NOMO-1 treated with dmso at 0.1 percent for 144 hours (cell line): ENCODE measurements around the gene PDE11A.

Experiments
- DNase-seq: peaks from one replicate; lab custom pipeline; 2025; ENCODE audit not compliant: unreplicated experiment; lab: John Stamatoyannopoulos, UW

Gene PDE11A

DNA sequence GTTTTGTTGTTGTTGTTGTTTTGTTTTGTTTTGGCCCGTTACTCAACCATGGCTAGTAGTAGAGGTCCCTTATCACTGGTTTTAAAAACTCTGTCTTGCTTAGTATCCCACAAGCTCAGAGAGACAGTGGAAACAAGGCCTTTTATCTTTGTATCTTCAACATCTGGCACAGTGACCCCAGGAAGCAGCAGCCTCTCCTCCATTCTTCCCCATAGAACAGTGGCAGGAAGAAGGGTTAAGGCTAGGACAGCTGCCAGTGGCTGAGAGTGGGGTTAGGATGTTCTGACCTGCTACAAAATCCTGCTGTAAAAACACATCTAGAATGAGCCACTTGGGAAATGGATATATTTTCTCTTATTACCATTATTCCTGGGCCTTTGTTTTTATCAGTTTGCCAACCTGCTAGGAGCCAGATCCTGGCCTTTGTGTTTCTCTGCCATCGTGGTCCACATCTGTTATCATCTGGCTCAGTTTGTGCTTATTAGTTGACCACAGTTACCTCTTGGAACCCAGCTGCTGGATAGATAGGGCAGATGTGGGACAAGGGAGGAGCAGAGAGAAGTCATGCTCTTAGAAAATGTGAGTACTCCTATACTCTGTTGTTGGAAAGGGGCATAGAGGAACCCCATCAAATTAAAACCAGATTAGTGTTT is 433.2 kb downstream of the PDE11A start:
- no peak for DNase-seq

DNA sequence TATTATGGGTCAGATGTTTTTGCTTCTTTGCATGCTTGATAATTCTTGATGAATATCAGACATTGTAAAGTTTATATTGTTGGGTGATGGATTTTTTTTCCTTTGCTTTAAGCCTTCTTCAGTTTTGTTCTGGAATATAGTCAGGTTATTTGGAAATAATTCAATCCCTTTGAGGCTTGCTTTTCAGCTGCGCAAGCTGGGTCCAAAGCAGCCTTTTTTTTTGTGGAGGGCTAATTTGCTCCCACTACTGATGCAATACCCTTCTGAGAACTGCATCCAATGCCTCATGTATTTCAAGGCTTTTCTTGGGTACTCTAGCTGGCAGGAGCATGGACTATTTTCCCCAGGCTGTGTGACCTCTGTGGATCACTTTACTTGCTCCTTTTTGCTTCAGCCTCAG is 434.1 kb downstream of the PDE11A start:
- DNase-seq: no peak

DNA sequence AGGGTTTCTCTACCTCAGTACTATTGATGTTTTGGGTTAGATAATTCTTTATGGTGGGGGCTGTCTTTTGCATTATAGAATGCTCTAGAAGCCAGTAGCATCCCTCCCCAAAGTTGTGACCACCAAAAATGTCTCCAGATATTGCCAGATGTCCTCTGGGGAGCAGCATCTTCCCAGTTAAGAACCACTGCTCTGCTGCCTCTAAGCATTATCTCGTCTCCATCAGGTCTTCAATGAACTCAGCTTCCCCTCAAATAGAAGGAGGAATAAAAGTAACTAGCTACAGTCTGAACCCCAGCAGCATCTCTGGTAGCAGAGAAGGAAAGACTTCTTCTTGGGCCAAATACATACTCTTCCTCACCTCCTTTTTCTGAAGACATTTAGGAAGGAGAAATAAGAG is 435.9 kb downstream of the PDE11A start:
- no peak for DNase-seq

DNA sequence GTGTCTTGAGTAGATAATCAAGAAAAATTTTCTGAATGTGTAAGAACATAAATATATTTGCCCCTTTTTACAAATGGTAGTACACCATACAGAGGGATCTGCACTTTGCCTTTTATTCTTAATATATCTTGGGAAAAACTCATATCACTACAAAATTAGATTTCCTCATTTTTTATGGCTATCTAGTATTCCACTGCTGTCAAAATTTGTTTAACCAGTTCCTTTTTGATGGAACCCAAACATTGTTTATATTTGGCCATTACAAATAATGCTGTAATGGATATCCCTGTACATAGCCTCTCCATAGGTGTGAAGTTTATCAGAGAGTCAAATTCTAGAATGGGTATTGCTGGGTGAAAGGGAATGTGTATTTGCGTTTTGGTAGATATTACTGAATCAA is 436.9 kb downstream of the PDE11A start:
- no peak for DNase-seq

DNA sequence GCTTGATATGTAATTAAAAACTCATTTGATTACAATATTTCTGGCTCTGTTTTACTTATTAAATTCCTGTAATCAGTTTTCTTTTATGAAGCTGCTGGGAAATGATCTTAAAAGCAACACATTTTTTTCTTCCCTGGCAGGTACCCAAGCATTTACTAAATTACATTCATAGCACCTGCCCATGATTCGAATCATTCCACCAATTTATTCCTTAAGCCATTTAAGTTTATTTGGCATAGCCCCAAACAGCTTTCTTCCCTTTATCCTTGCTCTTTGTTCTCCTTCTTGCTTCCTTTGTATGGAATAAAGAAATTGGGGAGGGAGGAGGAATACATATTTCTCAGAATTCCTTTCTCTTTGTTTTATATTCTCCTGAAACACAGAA is 438.7 kb downstream of the PDE11A start:
- DNase-seq: no peak

DNA sequence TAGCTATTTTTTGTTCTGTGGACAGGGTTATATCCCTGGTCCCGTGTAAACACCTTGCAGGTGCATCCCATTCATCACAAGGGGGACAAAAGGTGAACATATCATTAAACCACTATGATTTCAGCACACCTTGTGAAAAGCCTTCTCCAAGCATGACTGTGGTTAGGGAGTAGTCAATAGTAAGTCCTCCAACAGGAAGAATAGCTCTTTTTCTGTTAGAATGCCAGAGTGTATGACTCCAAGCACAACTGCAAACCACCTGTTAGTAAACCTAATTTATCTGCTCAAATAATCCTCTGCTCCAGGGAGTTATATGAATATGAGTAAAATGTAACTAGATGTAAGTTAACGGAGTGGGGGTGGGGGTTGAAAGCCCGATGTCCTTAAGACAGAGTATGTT is 439.5 kb downstream of the PDE11A start:
- DNase-seq: no peak

- DNase-seq: no peak
These were observed 440.9 kb downstream of the PDE11A start for GRCh38 chr2:177631680-177632079.

GRCh38 chr2:177629357-177630024 is 443.1 kb downstream of the PDE11A start:
- no peak for DNase-seq

DNA sequence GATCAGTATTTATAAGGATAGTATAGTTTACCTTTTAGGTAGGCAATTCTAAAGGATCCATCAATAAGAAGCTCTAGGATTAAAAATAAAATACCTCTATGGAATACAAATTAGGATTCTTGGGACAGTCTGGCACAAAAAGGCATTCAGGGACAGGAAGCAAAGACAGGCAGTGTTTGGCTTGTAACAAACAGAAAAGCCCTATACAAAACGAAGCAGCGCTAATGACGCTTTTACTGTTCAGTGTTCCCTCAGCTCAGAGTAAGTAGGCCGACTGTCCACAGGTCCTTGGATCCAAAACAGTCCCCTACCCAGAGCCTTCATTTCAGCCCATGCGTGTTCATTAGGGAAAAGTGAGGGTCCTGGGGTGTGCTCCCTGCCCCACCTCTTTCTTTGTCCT is 443.7 kb downstream of the PDE11A start:
- DNase-seq: no peak

DNA sequence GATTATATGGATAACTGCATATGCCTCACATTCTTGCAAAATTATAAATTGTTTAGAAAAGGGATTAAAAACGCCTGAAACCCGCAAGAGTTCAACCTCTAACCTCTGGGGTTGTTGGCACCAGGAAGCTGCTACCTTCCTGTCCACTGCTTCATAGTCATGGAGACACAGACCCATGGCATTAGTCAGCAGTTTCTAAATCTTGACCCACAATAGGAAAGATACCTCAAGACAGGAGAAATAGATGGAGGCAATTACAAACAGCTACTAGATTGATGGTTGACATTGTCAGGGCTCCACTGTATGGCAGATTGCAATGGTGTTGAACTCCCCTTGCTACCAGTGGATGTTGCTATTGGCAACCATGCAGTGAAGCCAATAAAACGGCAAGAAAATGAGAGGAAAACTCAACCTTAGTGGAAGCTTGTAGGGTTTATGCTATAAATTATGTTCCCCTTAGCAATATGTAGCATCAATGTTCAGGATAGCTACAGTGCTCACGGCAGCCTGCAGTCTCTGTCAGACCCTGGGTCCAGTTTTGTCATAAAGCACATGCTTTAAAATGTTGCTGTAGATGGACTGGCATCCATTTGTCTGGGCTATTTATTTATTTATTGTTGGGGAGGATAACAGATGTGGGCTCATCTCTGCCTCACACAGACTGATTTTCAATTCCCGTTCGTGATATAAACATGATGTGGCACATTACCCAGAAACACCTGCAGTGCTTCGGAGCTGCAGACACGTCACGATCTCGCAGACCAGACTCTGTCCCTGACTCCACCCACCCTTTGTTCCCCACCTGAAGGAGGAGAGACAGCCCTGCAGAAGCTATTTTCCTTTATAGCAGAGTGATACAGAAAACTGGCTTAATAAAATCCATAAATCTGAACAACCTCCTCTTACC is 446.6 kb downstream of the PDE11A start:
- no peak for DNase-seq

GRCh38 chr2:177622521-177622920 is 450.1 kb downstream of the PDE11A start:
- DNase-seq: no peak

GRCh38 chr2:177619986-177620385 is 452.6 kb downstream of the PDE11A start:
- DNase-seq: no peak

GRCh38 chr2:177619461-177619860 is 453.1 kb downstream of the PDE11A start:
- DNase-seq: no peak

DNA sequence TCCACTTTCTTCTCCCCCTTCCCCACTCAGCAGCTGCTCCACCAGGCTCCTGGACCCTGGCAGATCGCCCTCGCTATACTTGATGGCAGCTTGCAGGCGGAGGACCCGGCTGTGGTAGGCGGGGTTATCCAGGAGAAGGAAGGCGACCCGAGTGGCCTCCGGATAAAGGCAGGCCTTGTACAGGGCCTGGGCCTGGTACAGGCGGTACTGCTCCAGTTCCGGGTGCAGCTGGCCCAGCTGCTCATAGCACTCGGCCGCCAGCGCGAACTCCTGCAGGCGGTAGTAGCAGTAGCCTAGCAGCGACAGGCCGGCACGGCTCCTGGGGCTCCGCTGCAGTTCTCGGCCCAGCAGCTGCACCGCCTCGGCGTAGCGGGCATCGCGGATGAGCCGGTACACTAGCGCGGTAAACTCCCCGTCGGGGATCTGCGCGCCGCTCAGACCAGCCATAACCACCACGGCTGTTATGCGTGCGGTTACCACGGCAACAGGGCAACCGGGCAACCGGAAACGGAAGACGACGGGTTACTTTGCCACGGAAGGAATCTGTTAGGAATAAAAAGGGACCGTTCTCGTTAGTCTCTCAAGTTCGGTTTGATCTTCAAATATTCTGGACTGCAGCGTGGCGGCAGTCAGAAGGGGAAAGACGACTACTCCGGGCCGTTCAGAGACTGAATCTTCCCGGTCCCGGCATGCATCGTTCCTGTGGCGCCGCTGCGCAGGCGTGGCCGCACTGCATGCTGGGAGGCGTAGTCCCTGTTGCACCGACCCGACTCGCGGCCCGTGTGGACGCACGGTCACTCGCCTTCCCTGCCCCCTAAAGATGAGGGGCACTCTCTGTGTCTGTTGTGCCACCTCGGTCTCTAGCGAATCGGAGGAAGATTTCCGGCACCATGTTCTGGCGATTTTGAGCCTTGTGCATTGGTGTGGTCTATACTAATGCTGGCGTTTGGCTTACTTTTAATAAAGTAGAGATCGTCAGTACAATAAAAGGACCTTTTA is 454.0 kb downstream of the PDE11A start:
- DNase-seq: peak; percentile 76

DNA sequence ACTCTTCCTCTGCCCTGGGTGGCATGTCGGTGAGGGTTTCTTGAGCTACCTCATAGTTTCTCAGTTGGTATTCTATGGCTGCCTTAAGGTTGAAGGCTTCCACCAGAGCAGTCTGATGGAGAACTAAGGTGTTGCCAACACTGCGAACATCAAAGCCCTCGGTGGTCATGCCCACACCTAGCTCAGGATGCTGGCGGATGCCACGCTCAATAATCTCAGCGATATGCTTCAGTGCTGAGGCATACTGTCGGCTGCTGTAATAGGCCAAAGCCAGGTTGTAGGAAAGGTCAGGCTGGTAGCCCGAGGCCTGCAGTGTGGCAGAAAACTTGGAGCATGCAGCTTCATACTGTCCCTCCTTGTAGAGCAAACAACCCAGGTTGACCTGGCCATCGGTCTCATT is 454.7 kb downstream of the PDE11A start:
- DNase-seq: no peak

GRCh38 chr2:177616731-177617130 is 455.8 kb downstream of the PDE11A start:
- no peak for DNase-seq

DNA sequence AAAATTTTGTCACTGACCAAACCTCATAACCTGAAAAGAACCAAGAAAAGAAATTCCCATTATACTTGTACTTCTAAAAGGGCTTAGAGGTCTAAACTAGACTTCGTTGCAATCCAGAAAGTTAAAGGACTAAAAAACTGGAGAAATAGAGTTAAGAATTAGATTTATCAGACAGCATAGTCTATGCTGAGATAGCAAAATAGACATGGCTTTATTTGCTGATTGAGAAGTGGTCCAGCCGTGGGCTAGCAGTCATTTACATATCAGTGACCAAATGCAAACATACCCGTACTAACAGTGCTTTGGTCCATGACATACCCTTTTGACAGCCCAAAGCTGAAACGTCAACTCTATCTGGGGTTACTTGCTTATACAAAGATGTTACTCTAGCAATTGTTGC is 456.5 kb downstream of the PDE11A start:
- DNase-seq: no peak

- DNase-seq: no peak
These were observed 459.9 kb downstream of the PDE11A start for GRCh38 chr2:177612659-177613058.

GRCh38 chr2:177611310-177611886 is 461.2 kb downstream of the PDE11A start:
- no peak for DNase-seq

- no peak for DNase-seq
These were observed 461.8 kb downstream of the PDE11A start for GRCh38 chr2:177610813-177611212.
